NCI-H524 (cell line): Measurements from ENCODE around the gene MARS1.

Experiments used
- DNase-seq, 2 experiments: peaks; one replicate each; lab custom pipeline; 2025; lab: John Stamatoyannopoulos, UW

Gene MARS1

DNA sequence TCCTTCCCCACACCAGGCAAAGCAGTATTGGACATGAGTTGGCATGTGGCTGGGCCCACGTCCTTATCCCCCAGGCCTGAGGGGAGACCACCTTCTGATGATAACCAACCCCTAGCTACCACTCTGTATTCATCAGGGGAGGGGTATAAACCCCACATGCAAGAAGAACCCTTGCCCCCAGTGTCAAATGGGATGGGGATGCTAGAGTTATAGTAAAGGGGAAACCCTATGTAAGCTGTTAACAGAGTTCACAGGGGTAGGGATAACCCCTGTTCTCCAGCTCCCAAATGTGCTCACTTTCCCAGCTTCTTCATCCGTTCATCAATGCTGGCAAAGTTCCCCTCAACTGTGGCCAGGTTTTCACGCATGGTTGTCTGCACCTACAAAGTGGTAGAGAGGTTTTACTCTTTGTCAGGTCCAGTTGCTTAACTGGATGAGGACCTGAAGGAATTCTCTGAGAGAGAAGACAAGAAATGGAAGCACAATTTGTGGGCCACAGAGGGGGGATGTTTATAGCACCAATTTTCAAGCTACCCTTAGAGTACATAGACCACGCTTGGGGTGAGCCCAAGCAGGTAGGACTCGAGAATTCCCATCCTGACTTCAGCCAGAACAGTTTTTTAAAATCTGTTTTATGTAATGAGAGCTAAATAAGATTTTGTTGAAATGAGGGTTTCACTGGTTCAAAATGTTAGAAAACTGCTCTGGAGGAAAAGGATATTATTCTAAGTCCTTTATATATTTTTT lies 42.7 kb downstream of the MARS1 start:
- no peak for DNase-seq

- DNase-seq = no peak
Measured at GRCh38 chr12:57531836-57532235, 44.0 kb downstream of the MARS1 start.

DNA sequence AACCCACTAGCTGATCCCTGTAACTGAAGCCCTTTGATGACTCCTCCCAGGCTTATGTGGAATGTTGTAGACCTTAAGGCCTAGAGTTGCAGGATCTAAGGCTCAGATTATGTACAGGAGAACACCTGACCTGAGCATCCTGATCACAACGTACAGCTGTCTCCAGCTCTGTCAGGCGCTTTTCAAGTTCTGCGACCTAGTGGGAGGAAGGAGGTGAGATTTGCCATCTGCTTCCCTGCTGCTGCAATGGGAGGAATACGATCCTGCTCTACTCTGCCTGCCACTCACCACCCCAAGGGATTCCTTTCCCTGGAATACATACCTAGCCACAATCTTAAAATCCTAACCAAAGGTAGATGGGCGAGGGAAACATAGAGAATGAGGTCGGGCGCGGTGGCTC lies 45.2 kb downstream of the MARS1 start:
- peak in 1 of 2 experiments; percentile 33 for DNase-seq

DNA sequence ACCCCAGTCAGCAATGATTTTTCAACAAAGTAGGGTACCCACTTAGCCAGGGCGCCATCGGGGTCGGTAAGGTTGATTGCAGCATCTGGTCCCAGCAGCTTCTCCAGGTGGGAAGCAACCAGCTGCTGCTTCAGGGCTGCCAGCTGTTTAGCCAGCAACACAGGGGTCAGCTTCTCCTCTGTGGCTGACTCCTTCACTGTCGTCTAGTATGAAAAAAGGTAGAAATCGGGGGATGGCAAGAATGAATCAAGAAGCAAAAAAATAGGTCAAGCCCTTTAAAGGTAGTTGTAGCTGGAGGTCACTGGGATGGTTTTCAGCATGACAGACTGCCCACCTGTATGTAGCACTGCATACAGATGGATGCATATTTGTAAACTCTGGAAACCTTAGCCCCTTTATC lies 46.4 kb downstream of the MARS1 start:
- DNase-seq = peak in 1 of 2 experiments; percentile 14

DNA sequence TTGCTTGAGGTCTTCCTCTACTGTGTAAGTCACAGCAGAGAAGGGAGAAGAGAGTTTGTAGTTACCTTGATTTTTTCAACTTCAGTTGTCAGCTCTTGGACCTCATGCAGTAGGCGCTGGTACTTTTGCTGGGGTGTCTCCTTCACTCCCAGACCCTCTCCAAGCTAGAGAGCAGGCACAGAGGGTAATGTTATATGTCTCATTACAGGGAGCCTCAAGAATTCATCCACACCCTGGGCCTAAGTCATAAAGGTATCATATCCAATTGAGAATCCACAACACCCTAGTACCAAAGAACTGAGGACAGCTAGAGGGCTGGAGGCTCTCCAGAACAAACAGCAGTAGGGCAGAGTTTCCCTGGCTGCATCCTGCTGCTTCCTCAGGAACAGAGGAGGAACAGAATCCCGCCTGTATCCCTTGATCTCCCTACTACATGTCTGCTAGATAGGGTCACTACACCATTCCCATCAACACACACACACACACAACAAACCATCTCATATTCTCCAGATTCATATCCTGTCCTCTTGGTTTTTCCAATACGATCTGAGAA lies 47.2 kb downstream of the MARS1 start:
- no peak for DNase-seq

- no peak for DNase-seq
Measured at GRCh38 chr12:57535764-57536596, 48.1 kb downstream of the MARS1 start.

DNA sequence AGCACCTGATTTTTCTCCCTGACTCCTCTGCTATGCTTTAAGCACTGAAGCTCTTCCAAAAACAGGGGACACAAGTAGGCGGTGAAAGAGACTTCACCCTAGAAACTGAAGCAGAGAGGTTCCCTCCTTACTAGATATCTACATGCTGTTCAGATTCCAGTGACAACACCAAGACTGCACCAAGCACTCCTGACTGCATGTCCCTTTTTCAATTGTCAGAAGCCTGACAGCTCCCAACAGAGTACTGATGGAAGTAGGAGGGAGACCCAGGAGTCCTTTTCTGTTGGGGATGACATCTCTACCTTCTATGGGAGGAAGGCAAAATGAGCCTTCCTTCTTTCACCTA lies 48.7 kb downstream of the MARS1 start:
- no peak for DNase-seq

DNA sequence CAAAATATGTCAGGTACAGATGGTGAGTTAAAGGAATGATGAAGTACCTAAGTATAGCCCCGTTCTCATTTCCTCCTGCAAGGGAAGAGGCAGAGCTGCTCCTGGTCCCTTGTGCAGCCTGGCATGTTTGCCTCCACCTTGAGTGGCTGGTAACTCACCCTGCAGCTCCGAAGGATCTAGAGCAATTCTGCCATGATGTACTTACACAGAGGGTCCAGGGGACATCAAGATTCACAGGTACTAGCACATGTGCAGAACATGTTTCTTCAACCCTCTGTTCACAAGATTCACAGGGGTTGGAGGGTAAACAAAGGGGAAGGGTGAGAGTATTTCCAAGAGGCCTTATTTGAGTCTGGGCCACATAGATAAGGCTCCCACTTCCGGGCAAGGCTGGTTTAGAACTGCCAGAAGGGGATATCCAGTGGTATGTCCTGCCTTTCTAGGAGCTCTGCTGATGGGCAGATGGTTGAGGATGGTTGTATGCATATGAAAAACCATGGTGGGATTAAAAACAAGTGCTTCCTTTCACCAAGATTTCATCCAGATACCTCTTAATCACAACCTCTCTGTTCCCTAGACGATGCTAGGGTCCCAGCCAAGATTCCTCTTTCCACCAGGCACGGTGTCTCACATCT lies 51.4 kb downstream of the MARS1 start:
- DNase-seq = no peak

DNA sequence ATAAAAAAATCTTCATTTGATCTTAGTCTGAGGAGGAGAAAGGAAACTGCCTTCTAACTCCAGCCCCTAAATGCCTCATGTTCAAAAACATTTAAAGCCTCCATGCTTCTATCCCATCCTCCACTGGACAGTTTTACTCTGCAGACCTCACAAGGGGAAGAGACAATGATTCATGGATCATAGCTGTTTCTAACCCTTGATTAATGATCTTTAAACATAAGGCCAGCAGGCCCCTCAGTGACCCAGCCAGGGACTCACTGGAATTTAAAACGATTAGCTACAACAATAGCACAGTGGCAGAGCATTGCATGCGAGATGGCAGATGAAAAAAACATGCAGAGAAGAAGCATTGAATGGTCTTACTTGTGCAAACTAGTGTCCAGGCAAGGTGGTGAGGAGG lies 53.1 kb downstream of the MARS1 start:
- DNase-seq = no peak

- DNase-seq = no peak
Measured at GRCh38 chr12:57541717-57542116, 53.8 kb downstream of the MARS1 start.

DNA sequence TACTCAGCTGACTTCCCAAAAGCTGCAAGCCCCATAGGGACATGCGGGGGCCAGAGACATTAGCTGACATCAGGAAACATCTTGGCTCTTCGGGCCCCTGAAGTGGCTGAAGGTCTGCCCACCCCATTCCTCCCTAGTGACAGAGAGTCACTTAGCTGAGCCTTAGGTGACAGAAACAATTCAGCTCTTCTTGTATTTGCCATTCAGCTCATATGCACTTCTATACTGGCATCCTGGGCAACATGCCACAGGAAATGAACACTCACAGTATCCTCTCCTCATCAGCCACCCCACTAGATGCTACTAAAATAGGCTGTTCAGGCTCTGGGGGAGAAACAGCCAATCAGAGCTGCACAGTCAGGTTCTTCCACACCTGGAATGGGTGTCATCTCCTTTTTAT lies 55.7 kb downstream of the MARS1 start:
- no peak for DNase-seq

DNA sequence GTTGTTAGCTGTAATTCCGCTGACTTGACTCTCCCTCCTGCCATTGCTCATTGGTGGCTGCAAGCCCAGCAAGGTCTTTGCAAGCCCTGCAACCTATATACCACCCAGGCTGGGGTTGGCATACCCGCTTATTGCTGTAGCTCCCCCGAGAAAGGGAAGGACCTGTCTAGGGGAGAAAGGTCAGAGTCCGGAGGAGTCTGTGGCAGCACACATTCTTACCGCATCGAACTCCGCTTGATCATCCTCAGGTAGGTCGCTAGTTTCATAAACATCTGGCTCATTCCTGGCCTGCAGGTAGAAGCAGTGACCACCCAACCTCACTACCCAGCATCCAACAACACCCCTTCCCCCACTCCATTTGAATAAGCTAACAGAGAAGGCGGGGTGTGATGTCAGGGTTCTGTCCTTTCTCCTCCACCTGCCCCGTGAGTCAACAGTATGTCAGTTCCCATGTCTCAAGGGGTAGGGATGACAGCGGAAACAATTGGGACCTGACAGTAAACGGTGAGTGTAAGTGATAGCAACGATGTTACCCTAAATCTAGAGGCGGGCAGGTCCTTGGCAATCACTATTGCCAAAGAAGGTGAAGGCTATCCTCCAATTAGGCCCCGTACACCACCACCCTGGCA lies 58.1 kb downstream of the MARS1 start:
- DNase-seq = no peak

GRCh38 chr12:57546438-57547287 lies 58.8 kb downstream of the MARS1 start, which contains the start of gene DCTN2:
Gene DCTN2, minus strand, starts transcription at chr12:57547192. Its CDS starts 129 bp downstream, at chr12:57547063.
- DNase-seq = peak; percentile 96 to 97

GRCh38 chr12:57547288-57548012 lies 59.6 kb downstream of the MARS1 start:
- DNase-seq = no peak

DNA sequence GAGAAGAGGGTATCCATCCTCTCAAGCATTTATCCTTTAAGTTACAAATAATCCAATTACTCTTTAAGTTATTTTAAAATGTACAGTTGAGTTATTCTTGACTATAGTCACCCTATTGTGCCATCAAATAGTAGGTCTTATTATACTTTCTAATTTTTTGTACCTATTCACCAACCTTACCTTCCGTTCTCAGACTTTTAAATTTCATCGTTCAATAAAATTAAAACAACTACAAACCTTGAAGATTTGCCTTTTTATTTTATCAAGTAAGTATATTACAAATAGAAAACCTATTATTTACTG lies 60.1 kb downstream of the MARS1 start:
- no peak for DNase-seq

DNA sequence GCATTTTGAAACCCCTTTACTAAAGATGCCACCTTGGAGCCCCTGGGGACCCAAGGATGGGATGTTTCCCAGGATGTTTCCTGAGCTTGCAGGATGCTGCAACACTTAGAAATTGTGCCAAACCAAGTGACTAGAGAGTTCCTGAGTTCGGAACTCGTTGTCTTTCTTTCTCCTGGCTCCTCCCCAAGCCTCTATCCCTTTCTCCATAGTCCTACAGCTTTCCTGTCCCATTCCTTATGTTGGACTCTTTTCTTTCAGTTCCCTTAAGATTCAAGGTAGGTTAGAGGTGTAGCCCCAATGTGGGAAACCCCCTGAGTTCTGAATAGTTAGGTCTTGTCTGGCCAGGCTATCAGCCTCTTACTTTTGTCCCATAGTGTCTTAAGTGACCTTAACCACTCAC lies 60.6 kb downstream of the MARS1 start:
- DNase-seq = no peak

GRCh38 chr12:57549203-57549908 lies 61.5 kb downstream of the MARS1 start:
- DNase-seq = no peak

- peak; percentile 12 to 61 for DNase-seq
Measured at GRCh38 chr12:57549909-57550640, 62.2 kb downstream of the MARS1 start, which contains the start of gene KIF5A. Gene KIF5A, plus strand, starts transcription at chr12:57550044. Its CDS starts 228 bp downstream, at chr12:57550272.
